Endothelial cell of coronary artery (primary cell): ENCODE data around the gene SUPT20HL1. TPM values are rescaled to one million over a fixed set of nuclear protein-coding genes. Genes with fewer than 3 reads are reported as not detected.

ENCODE experiments used
- total RNA-seq: library from RNA; depleted of rRNA; stranded (reverse); fragments of >200 nt; gene quantifications from 2 replicates; pipeline ENCODE4 v1.2.3, GENCODE V29; 2014

Gene SUPT20HL1
- total RNA-seq, result not detected in 2 replicates

GRCh38 chrX:24360272-24360671 is at the start of gene SUPT20HL1:
Gene SUPT20HL1 (plus strand): TSS chrX:24360639. CDS start chrX:24362761, 2,122 bp downstream.

GRCh38 chrX:24314019-24314635 is 46.3 kb upstream of the SUPT20HL1 start, which contains the start of gene SUPT20HL2:
Gene SUPT20HL2 (minus strand): TSS chrX:24314069. CDS start chrX:24313315, 754 bp downstream.

Other genes with a start within 250 kb of the SUPT20HL1 start
- gene ZFX, start 210.9 kb upstream of the SUPT20HL1 start, total RNA-seq, result 29.1 and 54.3 TPM in 2 replicates
- gene SUPT20HL2, start 46.6 kb upstream of the SUPT20HL1 start, total RNA-seq, result not detected in 2 replicates
- 5.5 and 6.7 TPM in 2 replicates for gene PDK3, start 104.6 kb downstream of the SUPT20HL1 start, total RNA-seq